Natural killer cell (primary cell): ENCODE results near the gene RFPL1. TPM values are rescaled to one million over a fixed set of nuclear protein-coding genes. Genes with fewer than 3 reads are reported as not detected.
"Not testable (repeated sequence)": the region's sequence is repeated elsewhere in the genome, so short reads cannot be mapped to it uniquely, and the experiment has no call there.

ENCODE experiments used
- ATAC-seq, 3 donors: fragments of 150-1000 bp in 2 of 3; fragments of 200-7000 bp in 1 of 3; cut with Tn5 transposase; 1 replicate in 1 of 3; 2 replicates in 2 of 3; pipeline ENCODE4 v1.10.0; 2021; ENCODE audit warnings: mild to moderate bottlenecking in 2 of 3, moderate library complexity in 2 of 3
- DNase-seq, 2 donors: peaks; one replicate each; pipeline versions ENCODE4 v3.0.0 to v3.0.0-alpha.2; 2013 to 2021; ENCODE audit warnings: mixed read lengths in 1 of 2
- H3K27ac ChIP-seq: one replicate; pipeline ENCODE4 v1.5.1; 2013; ENCODE audit warnings: mild to moderate bottlenecking, low read length
- H3K27me3 ChIP-seq: one replicate; pipeline ENCODE4 v1.6.1; 2013; ENCODE audit warnings: low read length; ENCODE audit not compliant: control insufficient read depth, insufficient read depth
- H3K36me3 ChIP-seq: one replicate; pipeline ENCODE4 v1.6.1; 2013; ENCODE audit warnings: low read length; ENCODE audit not compliant: control insufficient read depth, insufficient read depth
- H3K4me1 ChIP-seq: one replicate; pipeline ENCODE4 v1.6.1; 2013; ENCODE audit warnings: low read length; ENCODE audit not compliant: control insufficient read depth, insufficient read depth
- H3K4me3 ChIP-seq: one replicate; pipeline ENCODE4 v1.5.1; 2013; ENCODE audit warnings: low read length
- H3K9me3 ChIP-seq: one replicate; pipeline ENCODE4 v1.6.1; 2013; ENCODE audit warnings: low read length; ENCODE audit not compliant: control insufficient read depth, insufficient read depth
- H3K27ac Mint-ChIP-seq, 2 donors: one replicate each; pipeline ENCODE4 v1.8.0; 2022; ENCODE audit warnings: mild to moderate bottlenecking in 2 of 2, mixed read lengths in 2 of 2, moderate library complexity in 1 of 2
- H3K27me3 Mint-ChIP-seq, 2 donors: one replicate each; pipeline ENCODE4 v1.8.0; 2022; ENCODE audit warnings: low read depth in 2 of 2, mixed read lengths in 2 of 2
- H3K36me3 Mint-ChIP-seq: one replicate; pipeline ENCODE4 v1.8.0; 2022; ENCODE audit warnings: mixed read lengths
- H3K4me1 Mint-ChIP-seq, 2 donors: one replicate each; pipeline ENCODE4 v1.8.0; 2022; ENCODE audit warnings: mixed read lengths in 2 of 2
- H3K4me3 Mint-ChIP-seq: one replicate; pipeline ENCODE4 v1.8.0; 2022; ENCODE audit warnings: mild to moderate bottlenecking, moderate library complexity, mixed read lengths
- H3K9me3 Mint-ChIP-seq, 2 donors: one replicate each; pipeline ENCODE4 v1.8.0; 2022; ENCODE audit warnings: mixed read lengths in 2 of 2
- CTCF ChIP-seq: fragments of 200-600 bp; IDR thresholded peaks from one replicate; pipeline ENCODE4 v1.8.0; 2022; ENCODE audit warnings: antibody characterized with exemption
- WGBS: methylation state at CpG from one replicate; pipeline ENCODE4 v1.1.7; 2013; ENCODE audit warnings: missing lambda C conversion rate; ENCODE audit not compliant: insufficient coverage; 5-methylcytosine and 5-hydroxymethylcytosine counted together
- intact Hi-C: fragments of 100-400 bp; cut with micrococcal nuclease; formaldehyde crosslinking; loops from one replicate; pipeline ENCODE4 v1.14.2; 2022
- total RNA-seq, 4 donors: library from RNA; stranded (reverse); fragments of 120-200 nt in 1 of 4; gene quantifications; one replicate each; pipeline versions ENCODE4 v1.2.3 to v1.2.4, GENCODE V29; 2013 to 2022

Gene RFPL1
- total RNA-seq, 3 donors from 2014 or later (not counting 1 experiment from before 2014, with no cell fraction given), result not detected

- intact Hi-C loops, result no loop called here
- Mint-ChIP-seq H3K27me3 (peaks cover 0 to 3% of the 10 kb centered on the region in 2 donors), H3K27ac (no peak overlapping the region), H3K4me1 (no peaks in the 10 kb centered on the region), H3K4me3 (no peak overlapping the region), H3K36me3 (no peaks in the 10 kb centered on the region), H3K9me3 (no peaks in the 10 kb centered on the region)
- no peak for TF ChIP-seq CTCF
- Histone ChIP-seq H3K4me1 (no peaks in the 10 kb centered on the region), H3K36me3 (no peaks in the 10 kb centered on the region), H3K27ac (no peak overlapping the region), H3K27me3 (no peaks in the 10 kb centered on the region), H3K4me3 (no peak overlapping the region), H3K9me3 (no peaks in the 10 kb centered on the region)
- 78% methylated on average over 6 of the region's 6 CpGs for WGBS
- DNase-seq (no peak), ATAC-seq (no peak)
Observed at GRCh38 chr22:29487426-29487986, 49.1 kb downstream of the RFPL1 start.

GRCh38 chr22:29489127-29489780 lies 50.9 kb downstream of the RFPL1 start:
- H3K4me1 ChIP-seq, H3K9me3 Mint-ChIP-seq, H3K36me3 ChIP-seq, H3K36me3 Mint-ChIP-seq, H3K27me3 ChIP-seq, DNase-seq, H3K9me3 ChIP-seq, intact Hi-C loops, H3K27ac Mint-ChIP-seq, H3K4me1 Mint-ChIP-seq, H3K4me3 ChIP-seq, H3K4me3 Mint-ChIP-seq, H3K27ac ChIP-seq, ATAC-seq, H3K27me3 Mint-ChIP-seq: not testable (repeated sequence)
- 60% methylated on average over 8 of the region's 8 CpGs for WGBS

GRCh38 chr22:29491012-29491411 lies 52.6 kb downstream of the RFPL1 start:
- no peaks in the 10 kb centered on the region for H3K9me3 ChIP-seq
- WGBS, result 91% methylated on average over 6 of the region's 6 CpGs
- intact Hi-C loops, result no loop called here

More at GRCh38 chr22:29491012-29491411, 52.6 kb downstream of the RFPL1 start:
- no peak for ATAC-seq
- Histone ChIP-seq H3K4me3 (no peak overlapping the region), H3K27ac (no peak overlapping the region), H3K36me3 (no peaks in the 10 kb centered on the region), H3K27me3 (no peaks in the 10 kb centered on the region), H3K4me1 (no peaks in the 10 kb centered on the region)
- H3K9me3 Mint-ChIP-seq, result no peaks in the 10 kb centered on the region
- DNase-seq, result no peak
- no peaks in the 10 kb centered on the region for H3K4me1 Mint-ChIP-seq
- H3K36me3 Mint-ChIP-seq, result no peaks in the 10 kb centered on the region
- H3K27ac Mint-ChIP-seq, result no peak overlapping the region
- peaks cover 0 to 3% of the 10 kb centered on the region in 2 donors for H3K27me3 Mint-ChIP-seq
- H3K4me3 Mint-ChIP-seq, result no peak overlapping the region
- no peak for TF ChIP-seq CTCF

Other genes with a start within 250 kb of the RFPL1 start
- gene EMID1, start 232.7 kb upstream of the RFPL1 start, total RNA-seq, result 1 to 10 TPM in 1 of 3 donors, under 1 TPM in 2; 0.59 to 1.3 (median 0.65) TPM
- 10 to 100 TPM; 16.6 to 20.9 (median 17.9) TPM for gene RHBDD3, start 170.6 kb upstream of the RFPL1 start, total RNA-seq
- 100 to 1,000 TPM; 366 to 387 (median 382) TPM for gene EWSR1, start 170.3 kb upstream of the RFPL1 start, total RNA-seq
- gene GAS2L1, start 131.9 kb upstream of the RFPL1 start, total RNA-seq, result 1 to 10 TPM in 2 of 3 donors, under 1 TPM in 1; 0.57 to 4.1 (median 2.8) TPM
- gene RASL10A, start 122.9 kb upstream of the RFPL1 start, total RNA-seq, result under 1 TPM in 2 of 3 donors, not detected in 1; 0.20 to 0.28 TPM
- 10 to 100 TPM; 54.0 to 56.1 (median 54.3) TPM for gene AP1B1, start 50.0 kb upstream of the RFPL1 start, total RNA-seq
- under 1 TPM; 0.09 to 0.48 (median 0.12) TPM for gene NEFH, start 41.6 kb downstream of the RFPL1 start, total RNA-seq
- 10 to 100 TPM; 42.4 to 62.5 (median 52.6) TPM for gene THOC5, start 115.2 kb downstream of the RFPL1 start, total RNA-seq
- 10 to 100 TPM; 22.4 to 25.3 (median 24.8) TPM for gene NIPSNAP1, start 142.5 kb downstream of the RFPL1 start, total RNA-seq
- 10 to 100 TPM; 32.4 to 43.8 (median 39.6) TPM for gene NF2, start 165.1 kb downstream of the RFPL1 start, total RNA-seq